ENCODE measurements around the gene SLC24A4. TPM values are rescaled to one million over a fixed set of nuclear protein-coding genes. Genes with fewer than 3 reads are reported as not detected.

The SLC24A4 gene
- total and polyA plus RNA-seq, 2 of the 4 experiments (the other 2 are of a cell fraction), result not detected

DNA sequence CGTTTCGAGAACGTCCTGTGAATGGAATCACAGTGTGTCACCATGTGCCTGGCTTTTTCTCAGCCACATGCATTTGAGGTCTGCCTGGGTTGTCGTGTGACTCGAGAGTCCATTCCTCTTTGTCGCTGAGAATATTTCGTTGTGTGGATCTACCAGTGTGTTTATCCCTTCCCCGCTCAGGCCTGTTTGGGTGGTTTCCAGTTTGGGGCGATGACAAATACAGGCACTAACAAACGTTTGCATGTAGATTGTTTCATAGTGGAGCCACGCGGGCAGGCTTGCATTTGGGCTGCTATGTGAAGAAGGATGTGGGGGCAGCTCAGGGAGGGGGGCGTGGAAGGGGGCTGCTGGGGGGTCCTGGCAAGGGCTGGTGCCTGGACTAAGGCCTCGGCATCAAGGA lies 204.8 kb downstream of the SLC24A4 start:
- peak overlapping the region; percentile 71 for H2AFZ ChIP-seq (replicated peaks; ENCODE audit: low read length, poor library complexity)
- H3K56ac ChIP-seq (ENCODE audit: extremely low read depth, insufficient read depth, low read length), result no peak overlapping the region
- in situ Hi-C loops (cut with MboI; ENCODE audit: low sequenced_read_pairs) (no loop called here), intact Hi-C loops (cut with micrococcal nuclease) (no loop called here), dilution Hi-C loops (cut with HindIII; ENCODE audit: low sequenced_read_pairs, unreplicated experiment) (no loop called here)
- H3K9me3 ChIP-seq (ENCODE audit: control insufficient read depth, insufficient read depth, low read length), result no peaks in the 10 kb centered on the region
- peaks cover 46 to 81% of the 10 kb centered on the region in 2 experiments for H3K79me1 ChIP-seq (ENCODE audit: low read depth in 1 of 2, low read length in 2 of 2)
- peak overlapping the region; percentile 54; the same call in 1 of the 3 replicates for H2BK15ac ChIP-seq (ENCODE audit: low read depth, low read length)
- H3K14ac ChIP-seq (replicated peaks; ENCODE audit: low read depth, low read length), result peak overlapping the region; percentile 84; the same call in 1 of the 2 replicates
- H3K9ac ChIP-seq (ENCODE audit: low read depth, low read length), result peak overlapping the region; percentile 36; the same call in 1 of the 2 replicates
- 0 out of 2 replicates have a peak overlapping the region, but pooled peaks have one; percentile 74 for H2BK20ac ChIP-seq (ENCODE audit: low read depth, low read length)
- peaks cover 14% of the 10 kb centered on the region for H4K20me1 ChIP-seq (ENCODE audit: insufficient read depth, low read length)
- CTCF ChIA-PET, result no interaction called here
- no peaks in the 10 kb centered on the region for H3K36me3 ChIP-seq (ENCODE audit: control insufficient read depth, insufficient read depth, low read length)
- peak overlapping the region; percentile 83 for H2AK9ac ChIP-seq (replicated peaks; ENCODE audit: low read depth, low read length, poor library complexity)
- peaks cover 27% of the 10 kb centered on the region for H3K4me1 ChIP-seq (ENCODE audit: control insufficient read depth, insufficient read depth, low read length)
- H3K4me3 ChIP-seq (ENCODE audit: insufficient read depth, low read depth, low read length), result no peak overlapping the region
- peaks cover 25% of the 10 kb centered on the region for H3K9me1 ChIP-seq (ENCODE audit: insufficient read depth, low read length)
- H3K23ac ChIP-seq (ENCODE audit: low read depth, low read length), result peak overlapping the region; percentile 47; the same call in 1 of the 2 replicates
- peak overlapping the region; percentile 74 for H2BK5ac ChIP-seq (ENCODE audit: low read depth, low read length, poor library complexity, severe bottlenecking)
- peak overlapping the region; percentile 75 for H4K91ac ChIP-seq (ENCODE audit: insufficient read depth, low read depth, low read length)
- peak overlapping the region; percentile 86 for H3K4ac ChIP-seq (ENCODE audit: low read depth, low read length)
- H4K8ac ChIP-seq (ENCODE audit: low read depth in 2 of 2, low read length in 2 of 2), result peak overlapping the region in 1 of 2 experiments; percentile 70; a peak in 2 of 4 replicates
- peak overlapping the region; percentile 30 for H3K18ac ChIP-seq (ENCODE audit: low read depth, low read length)
- H3K4me2 ChIP-seq (ENCODE audit: low read depth, low read length), result peak overlapping the region; percentile 5; the same call in 1 of the 2 replicates
- WGBS, 2 experiments (ENCODE audit: extremely low coverage in 2 of 2, insufficient read length in 1 of 2), result 24% methylated on average over 3 of the region's 14 CpGs; no CpG with 5 or more reads in 1 of the 2 experiments
- H3K27me3 ChIP-seq (ENCODE audit: control insufficient read depth, insufficient read depth, low read length), result no peaks in the 10 kb centered on the region
- ATAC-seq (ENCODE audit: low read depth) (peak; percentile 79), DNase-seq (peak; percentile 83)
- H4K5ac ChIP-seq (ENCODE audit: low read depth, low read length), result peak overlapping the region; percentile 24
- peak overlapping the region; percentile 88 for H2BK120ac ChIP-seq (ENCODE audit: low read depth, low read length)
- TF ChIP-seq MXI1 (IDR thresholded peaks at IDR 0.05; ENCODE audit: borderline replicate concordance, low read depth, low read length), result 0 out of 2 replicates have a peak, but pooled peaks have one; percentile 8
- no peak for TF ChIP-seq POLR2A (IDR thresholded peaks at IDR 0.05; ENCODE audit: low read depth, low read length)
- H3K27ac ChIP-seq (ENCODE audit: insufficient read depth, low read length), result peak overlapping the region; percentile 75
- POLR2A ChIA-PET (ENCODE audit: unreplicated experiment), result no interaction called here
- H2AK5ac ChIP-seq (ENCODE audit: low read depth, low read length), result peak overlapping the region; percentile 95
- no TSS peak for BruUV-seq (replicated peaks)

Measured in IMR-90 (cell line).